Measurements from ENCODE around the gene STX10.

- TF ChIP-seq CTCF (IDR thresholded peaks at IDR 0.05) (no peak), POLR2AphosphoS5 (IDR thresholded peaks at IDR 0.05; ENCODE audit: low read depth, low read length) (no peak)
Measured at GRCh38 chr19:13120031-13120430, 30.1 kb downstream of the STX10 start.

Measured in Panc1 (cell line).